Trophoblast cell (in vitro differentiated cells and primary cell): ENCODE results near the gene CREBRF.

Source experiments
- DNase-seq, 2 donors: peaks; one replicate each; pipeline ENCODE4 v3.0.0-alpha.2; 2016
- H2AFZ ChIP-seq: 2 replicates; pipeline ENCODE4 v1.6.1; 2013; ENCODE audit warnings: low read length, moderate library complexity, mild to moderate bottlenecking; ENCODE audit not compliant: insufficient read depth, poor library complexity
- H2AK5ac ChIP-seq: 2 replicates; pipeline ENCODE4 v1.6.1; 2013; ENCODE audit warnings: mild to moderate bottlenecking, low read length
- H2BK120ac ChIP-seq: 2 replicates; pipeline ENCODE4 v1.6.1; 2013; ENCODE audit warnings: low read length, mild to moderate bottlenecking, moderate library complexity; ENCODE audit not compliant: insufficient read depth, poor library complexity
- H2BK12ac ChIP-seq: 2 replicates; pipeline ENCODE4 v1.6.1; 2013; ENCODE audit warnings: mild to moderate bottlenecking, low read length, moderate library complexity
- H2BK5ac ChIP-seq: 2 replicates; pipeline ENCODE4 v1.6.1; 2013; ENCODE audit warnings: low read length, low read depth, moderate library complexity, mild to moderate bottlenecking; ENCODE audit not compliant: poor library complexity
- H3K14ac ChIP-seq: 2 replicates; pipeline ENCODE4 v1.6.1; 2013; ENCODE audit warnings: mild to moderate bottlenecking, low read length
- H3K18ac ChIP-seq: 2 replicates; pipeline ENCODE4 v1.6.1; 2013; ENCODE audit warnings: mild to moderate bottlenecking, low read length
- H3K23ac ChIP-seq: 2 replicates; pipeline ENCODE4 v1.6.1; 2013; ENCODE audit warnings: low read length
- H3K27ac ChIP-seq: 2 replicates; pipeline ENCODE4 v1.5.1; 2013; ENCODE audit warnings: low read depth, mild to moderate bottlenecking, inconsistent platforms, low read length, moderate library complexity
- H3K27me3 ChIP-seq: 2 replicates; pipeline ENCODE4 v1.6.1; 2013; ENCODE audit warnings: inconsistent platforms, mild to moderate bottlenecking, low read length, moderate library complexity; ENCODE audit not compliant: insufficient read depth
- H3K36me3 ChIP-seq, 2 experiments: 1 replicate in 1 of 2; 2 replicates in 1 of 2; pipeline ENCODE4 v1.6.1; 2013; ENCODE audit warnings: low read length in 2 of 2, mild to moderate bottlenecking in 2 of 2, moderate library complexity in 1 of 2; ENCODE audit not compliant: insufficient read depth in 2 of 2, control insufficient read depth in 1 of 2
- H3K4ac ChIP-seq: 2 replicates; pipeline ENCODE4 v1.6.1; 2013; ENCODE audit warnings: low read depth, mild to moderate bottlenecking, low read length, moderate library complexity
- H3K4me1 ChIP-seq, 2 experiments: 1 replicate in 1 of 2; 2 replicates in 1 of 2; pipeline ENCODE4 v1.6.1; 2013; ENCODE audit warnings: low read length in 2 of 2, mild to moderate bottlenecking in 2 of 2, moderate library complexity in 1 of 2; ENCODE audit not compliant: insufficient read depth in 2 of 2, control insufficient read depth in 1 of 2
- H3K4me2 ChIP-seq: 2 replicates; pipeline ENCODE4 v1.6.1; 2013; ENCODE audit warnings: inconsistent platforms, mild to moderate bottlenecking, low read length, moderate library complexity
- H3K4me3 ChIP-seq: 2 replicates; pipeline ENCODE4 v1.5.1; 2013; ENCODE audit warnings: mild to moderate bottlenecking, low read depth, low read length, inconsistent platforms
- H3K79me1 ChIP-seq: one replicate; pipeline ENCODE4 v1.6.1; 2013; ENCODE audit warnings: low read length
- H3K79me2 ChIP-seq: 2 replicates; pipeline ENCODE4 v1.6.1; 2013; ENCODE audit warnings: low read length, mild to moderate bottlenecking; ENCODE audit not compliant: control insufficient read depth, insufficient read depth, poor library complexity
- H3K9ac ChIP-seq: 2 replicates; pipeline ENCODE4 v1.6.1; 2013; ENCODE audit warnings: mild to moderate bottlenecking, low read length
- H3K9me3 ChIP-seq: 2 replicates; pipeline ENCODE4 v1.6.1; 2013; ENCODE audit warnings: low read depth, mild to moderate bottlenecking, control low read depth, inconsistent platforms, low read length; ENCODE audit not compliant: insufficient read depth
- H4K12ac ChIP-seq: 2 replicates; pipeline ENCODE4 v1.6.1; 2013; ENCODE audit warnings: low read depth, mild to moderate bottlenecking, low read length, moderate library complexity
- H4K8ac ChIP-seq: 2 replicates; pipeline ENCODE4 v1.6.1; 2013; ENCODE audit warnings: low read depth, mild to moderate bottlenecking, low read length, moderate library complexity
- H4K91ac ChIP-seq: one replicate; pipeline ENCODE4 v1.6.1; 2013; ENCODE audit warnings: low read depth, mild to moderate bottlenecking, low read length, moderate library complexity
- WGBS: extraction: QIAGEN DNeasy Blood & Tissue Kit; methylation state at CpG from one replicate; pipeline ENCODE4 v1.1.7; 2013; ENCODE audit warnings: missing lambda C conversion rate; ENCODE audit not compliant: insufficient read length, insufficient coverage; ENCODE audit errors: extremely low coverage; 5-methylcytosine and 5-hydroxymethylcytosine counted together

CREBRF gene

GRCh38 chr5:173055722-173055982 lies 500 bp upstream of the CREBRF start:
- H3K4ac ChIP-seq, result no peak overlapping the region
- H2BK5ac ChIP-seq, result no peak overlapping the region
- H3K27me3 ChIP-seq, result no peaks in the 10 kb centered on the region
- no peak overlapping the region for H3K14ac ChIP-seq
- H3K23ac ChIP-seq, result no peak overlapping the region
- H3K4me1 ChIP-seq, result no peaks in the 10 kb centered on the region
- peak overlapping the region; percentile 82 for H2AFZ ChIP-seq
- no CpG with 5 or more reads among the region's 11 CpGs for WGBS
- no peak overlapping the region for H2BK12ac ChIP-seq
- H3K36me3 ChIP-seq, result no peaks in the 10 kb centered on the region
- peaks cover 9% of the 10 kb centered on the region for H3K79me1 ChIP-seq
- H2AK5ac ChIP-seq, result no peak overlapping the region
- DNase-seq, result peak; percentile 18 to 51
- H2BK120ac ChIP-seq, result no peak overlapping the region
- no peak overlapping the region for H3K27ac ChIP-seq
- H3K79me2 ChIP-seq, result peaks cover 2% of the 10 kb centered on the region
- no peak overlapping the region for H3K18ac ChIP-seq
- H4K8ac ChIP-seq, result peak overlapping the region; percentile 5
- no peaks in the 10 kb centered on the region for H3K9me3 ChIP-seq
- H4K91ac ChIP-seq, result no peak overlapping the region
- H4K12ac ChIP-seq, result no peak overlapping the region
- H3K4me3 ChIP-seq, result peak overlapping the region; percentile 4
- H3K4me2 ChIP-seq, result peak overlapping the region; percentile 73
- H3K9ac ChIP-seq, result peak overlapping the region; percentile 50

GRCh38 chr5:173056783-173057061 lies 570 bp downstream of the CREBRF start:
- Histone ChIP-seq H3K4me1 (no peaks in the 10 kb centered on the region), H3K4me3 (peak overlapping the region; percentile 96), H2AFZ (peak overlapping the region; percentile 63), H3K79me1 (peaks cover 9% of the 10 kb centered on the region), H4K8ac (peak overlapping the region; percentile 87), H2BK5ac (peak overlapping the region; percentile 84), H3K27ac (peak overlapping the region; percentile 27), H4K91ac (peak overlapping the region; percentile 78), H2BK12ac (no peak overlapping the region), H3K14ac (no peak overlapping the region), H3K9me3 (no peaks in the 10 kb centered on the region), H3K27me3 (no peaks in the 10 kb centered on the region), H2BK120ac (peak overlapping the region; percentile 41), H3K36me3 (no peaks in the 10 kb centered on the region), H4K12ac (peak overlapping the region; percentile 36), H3K23ac (no peak overlapping the region), H3K4me2 (peak overlapping the region; percentile 72), H3K4ac (no peak overlapping the region), H3K79me2 (peaks cover 2% of the 10 kb centered on the region), H2AK5ac (no peak overlapping the region), H3K18ac (peak overlapping the region; percentile 95), H3K9ac (peak overlapping the region; percentile 18)
- no CpG with 5 or more reads among the region's 27 CpGs for WGBS
- DNase-seq, result peak in 1 of 2 donors; percentile 65

GRCh38 chr5:173057062-173057924 lies 1.1 kb downstream of the CREBRF start:
- no peaks in the 10 kb centered on the region for H3K4me1 ChIP-seq
- peak overlapping the region; percentile 84 for H2BK5ac ChIP-seq
- H3K9me3 ChIP-seq, result no peaks in the 10 kb centered on the region
- H3K18ac ChIP-seq, result peak overlapping the region; percentile 95
- H3K4ac ChIP-seq, result peak overlapping the region; percentile 13
- no peak overlapping the region for H3K23ac ChIP-seq
- peak overlapping the region; percentile 80 for H4K12ac ChIP-seq
- H3K27ac ChIP-seq, result peak overlapping the region; percentile 69
- H3K79me1 ChIP-seq, result peaks cover 9% of the 10 kb centered on the region
- no peaks in the 10 kb centered on the region for H3K27me3 ChIP-seq
- H3K4me2 ChIP-seq, result peak overlapping the region; percentile 72
- peak overlapping the region; percentile 80 for H2AK5ac ChIP-seq
- peak overlapping the region; percentile 96 for H3K4me3 ChIP-seq
- H3K79me2 ChIP-seq, result peaks cover 2% of the 10 kb centered on the region
- H2BK120ac ChIP-seq, result peak overlapping the region; percentile 5
- peak overlapping the region; percentile 93 for H4K8ac ChIP-seq
- WGBS, result no CpG with 5 or more reads among the region's 38 CpGs
- no peaks in the 10 kb centered on the region for H3K36me3 ChIP-seq
- peak overlapping the region; percentile 85 for H4K91ac ChIP-seq
- peak overlapping the region; percentile 51 for H3K9ac ChIP-seq
- peak overlapping the region; percentile 86 for H2AFZ ChIP-seq
- no peak overlapping the region for H2BK12ac ChIP-seq
- peak; percentile 99 for DNase-seq
- H3K14ac ChIP-seq, result peak overlapping the region; percentile 93

- Histone ChIP-seq H2BK120ac (no peak overlapping the region), H3K79me2 (peaks cover 2% of the 10 kb centered on the region), H3K14ac (no peak overlapping the region), H4K12ac (no peak overlapping the region), H3K4ac (no peak overlapping the region), H3K36me3 (no peaks in the 10 kb centered on the region), H3K27me3 (no peaks in the 10 kb centered on the region), H3K18ac (no peak overlapping the region), H3K79me1 (peaks cover 4% of the 10 kb centered on the region), H3K9ac (no peak overlapping the region), H3K27ac (no peak overlapping the region), H3K23ac (no peak overlapping the region), H3K4me3 (no peak overlapping the region), H4K91ac (no peak overlapping the region), H2AFZ (no peak overlapping the region), H2BK5ac (no peak overlapping the region), H2AK5ac (no peak overlapping the region), H3K4me2 (no peak overlapping the region), H3K9me3 (no peaks in the 10 kb centered on the region), H3K4me1 (no peaks in the 10 kb centered on the region), H4K8ac (no peak overlapping the region), H2BK12ac (no peak overlapping the region)
- WGBS, result no CpG with 5 or more reads among the region's 4 CpGs
- DNase-seq, result no peak
Observed at GRCh38 chr5:173062141-173062540, 6.0 kb downstream of the CREBRF start.
